Fibroblast of mammary gland (primary cell): ENCODE results near the gene BCAS2.

Source experiments
- DNase-seq: peaks from one replicate; pipeline ENCODE4 v3.0.0-alpha.2; 2010; ENCODE audit warnings: low read depth
- H3K4me3 ChIP-seq: 2 replicates; pipeline ENCODE4 v1.5.1; 2011; ENCODE audit warnings: low read depth, mild to moderate bottlenecking, low read length, moderate library complexity; ENCODE audit not compliant: control insufficient read depth
- TF ChIP-seq, protein P1 (sequence below): conservative IDR thresholded peaks from 2 replicates; pipeline ENCODE4 v1.5.1; 2011; ENCODE audit warnings: low read depth, low read length, inconsistent platforms; ENCODE audit not compliant: control insufficient read depth, insufficient read depth

The BCAS2 gene

DNA sequence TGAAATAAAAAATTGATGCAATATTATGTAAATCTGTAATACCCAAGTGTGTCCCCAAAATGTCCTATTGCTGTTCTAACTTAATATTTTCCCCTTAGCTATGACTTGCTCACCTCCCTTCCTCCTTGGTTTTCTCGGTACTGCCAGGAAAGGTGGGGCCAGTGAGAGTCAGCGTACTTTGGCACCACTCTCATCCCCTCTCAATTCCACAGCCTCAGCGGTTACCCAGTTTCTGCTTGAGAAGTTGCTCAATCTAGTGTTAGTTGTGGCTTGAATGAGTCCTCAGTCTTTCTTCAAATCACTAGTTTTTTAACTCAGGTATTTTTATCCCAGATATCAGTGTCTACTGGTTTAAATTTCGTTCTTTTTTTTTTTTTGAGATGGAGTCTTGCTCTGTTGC, 32.3 kb downstream of the BCAS2 start:
- TF ChIP-seq, protein P1, sequence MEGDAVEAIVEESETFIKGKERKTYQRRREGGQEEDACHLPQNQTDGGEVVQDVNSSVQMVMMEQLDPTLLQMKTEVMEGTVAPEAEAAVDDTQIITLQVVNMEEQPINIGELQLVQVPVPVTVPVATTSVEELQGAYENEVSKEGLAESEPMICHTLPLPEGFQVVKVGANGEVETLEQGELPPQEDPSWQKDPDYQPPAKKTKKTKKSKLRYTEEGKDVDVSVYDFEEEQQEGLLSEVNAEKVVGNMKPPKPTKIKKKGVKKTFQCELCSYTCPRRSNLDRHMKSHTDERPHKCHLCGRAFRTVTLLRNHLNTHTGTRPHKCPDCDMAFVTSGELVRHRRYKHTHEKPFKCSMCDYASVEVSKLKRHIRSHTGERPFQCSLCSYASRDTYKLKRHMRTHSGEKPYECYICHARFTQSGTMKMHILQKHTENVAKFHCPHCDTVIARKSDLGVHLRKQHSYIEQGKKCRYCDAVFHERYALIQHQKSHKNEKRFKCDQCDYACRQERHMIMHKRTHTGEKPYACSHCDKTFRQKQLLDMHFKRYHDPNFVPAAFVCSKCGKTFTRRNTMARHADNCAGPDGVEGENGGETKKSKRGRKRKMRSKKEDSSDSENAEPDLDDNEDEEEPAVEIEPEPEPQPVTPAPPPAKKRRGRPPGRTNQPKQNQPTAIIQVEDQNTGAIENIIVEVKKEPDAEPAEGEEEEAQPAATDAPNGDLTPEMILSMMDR: no peak
- peak; percentile 40 for DNase-seq
- no peak overlapping the region for H3K4me3 ChIP-seq

DNA sequence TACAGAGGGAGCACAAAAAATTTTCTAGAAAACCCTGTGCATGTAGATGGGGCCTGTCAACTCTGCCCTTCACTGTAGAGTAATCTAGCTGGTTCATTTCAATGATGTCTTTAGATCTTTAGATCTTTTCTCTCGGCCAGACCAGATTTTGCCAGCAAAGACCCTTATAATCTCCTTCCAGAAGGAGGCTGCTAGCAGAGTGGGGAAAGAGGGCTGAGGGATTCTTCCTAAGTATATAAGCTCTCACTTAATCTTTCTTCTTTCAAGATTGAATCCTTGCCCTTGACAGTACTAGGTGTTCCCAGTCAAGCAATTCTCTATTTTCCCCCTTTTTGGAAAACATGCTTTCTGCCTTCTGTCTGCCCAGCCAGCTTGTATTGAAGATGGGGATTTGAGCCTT, 34.3 kb downstream of the BCAS2 start:
- TF ChIP-seq, protein P1: no peak
- no peak overlapping the region for H3K4me3 ChIP-seq
- no peak for DNase-seq

DNA sequence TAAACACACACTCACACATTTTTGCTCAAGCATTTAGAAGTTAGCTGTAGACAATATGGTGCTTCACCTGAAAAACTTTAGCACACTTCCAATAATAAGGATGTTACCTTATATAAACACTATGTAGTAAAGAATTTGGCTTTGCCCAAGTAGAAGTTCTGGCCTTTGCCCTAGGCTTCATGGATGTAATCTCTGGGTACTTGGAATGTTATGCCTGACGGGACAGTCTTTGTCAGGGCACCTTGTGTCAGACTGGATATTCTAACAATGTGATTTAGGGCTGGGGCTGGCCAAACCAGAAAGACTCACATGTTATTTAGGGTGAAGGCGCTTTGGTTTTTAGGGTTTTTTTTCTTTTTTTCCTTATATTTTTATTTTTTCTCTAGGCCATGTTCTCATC, 35.6 kb downstream of the BCAS2 start:
- H3K4me3 ChIP-seq: no peak overlapping the region
- DNase-seq: no peak
- TF ChIP-seq, protein P1: no peak

DNA sequence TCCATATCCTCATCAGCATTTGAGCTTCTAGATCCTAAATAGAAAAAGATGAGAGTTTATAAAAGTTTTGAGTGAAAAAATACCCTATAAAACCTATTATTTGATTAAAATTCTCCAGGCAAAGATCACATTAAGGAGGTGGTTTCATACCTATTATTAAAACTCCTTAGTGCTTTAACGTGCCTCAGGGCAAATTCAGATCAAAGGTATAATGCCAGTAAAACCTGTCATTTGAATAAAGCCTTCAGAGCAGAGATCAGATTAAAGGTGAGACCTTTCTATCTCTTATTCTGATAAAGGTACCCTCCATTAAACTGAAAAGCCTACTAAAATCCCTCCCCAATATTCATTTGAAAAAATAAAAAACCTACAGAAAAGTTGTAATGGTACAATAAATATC, 36.1 kb downstream of the BCAS2 start:
- TF ChIP-seq, protein P1: no peak

DNA sequence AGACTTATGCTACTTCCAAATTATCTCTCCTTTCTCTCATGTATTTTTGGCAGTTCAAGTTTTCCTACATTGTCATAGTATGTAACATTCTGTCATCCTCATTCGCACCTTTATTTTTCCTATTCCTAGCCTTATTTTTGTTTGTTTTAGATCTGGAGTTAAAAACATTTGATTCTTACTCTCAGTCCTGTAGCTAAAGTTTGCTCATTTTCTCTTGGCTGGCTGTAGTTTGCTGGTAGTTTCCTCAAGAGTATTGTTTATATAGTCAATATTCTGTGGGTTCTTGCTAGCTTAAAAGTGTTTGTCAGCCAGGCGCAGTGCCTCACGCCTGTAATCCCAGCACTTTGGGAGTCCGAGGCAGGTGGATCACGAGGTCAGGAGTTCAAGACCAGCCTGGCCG, 40.6 kb downstream of the BCAS2 start:
- H3K4me3 ChIP-seq: no peak overlapping the region
- TF ChIP-seq, protein P1: no peak
- no peak for DNase-seq

More for the DNA sequence above, 36.1 kb downstream of the BCAS2 start:
- no peak for DNase-seq
- no peak overlapping the region for H3K4me3 ChIP-seq

DNA sequence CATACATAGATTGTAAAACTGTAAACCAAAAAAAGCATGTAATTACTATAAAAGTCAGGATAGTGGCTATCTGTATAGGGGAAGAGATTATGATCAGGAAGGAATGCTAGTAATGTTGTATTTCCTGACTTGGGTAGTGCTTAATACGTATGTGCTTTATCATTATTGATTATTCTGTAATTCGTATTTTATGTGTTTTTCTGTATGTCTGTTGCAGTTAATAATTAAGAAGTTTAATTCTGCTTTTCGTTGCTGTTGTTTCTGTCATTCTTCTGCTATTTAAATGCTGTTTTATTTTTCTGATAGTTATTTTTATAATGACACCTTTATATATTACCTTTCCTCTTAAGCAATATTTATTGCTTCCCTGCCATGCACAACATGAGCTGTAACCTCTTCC, 41.1 kb downstream of the BCAS2 start:
- no peak overlapping the region for H3K4me3 ChIP-seq
- no peak for DNase-seq
- TF ChIP-seq, protein P1: no peak

DNA sequence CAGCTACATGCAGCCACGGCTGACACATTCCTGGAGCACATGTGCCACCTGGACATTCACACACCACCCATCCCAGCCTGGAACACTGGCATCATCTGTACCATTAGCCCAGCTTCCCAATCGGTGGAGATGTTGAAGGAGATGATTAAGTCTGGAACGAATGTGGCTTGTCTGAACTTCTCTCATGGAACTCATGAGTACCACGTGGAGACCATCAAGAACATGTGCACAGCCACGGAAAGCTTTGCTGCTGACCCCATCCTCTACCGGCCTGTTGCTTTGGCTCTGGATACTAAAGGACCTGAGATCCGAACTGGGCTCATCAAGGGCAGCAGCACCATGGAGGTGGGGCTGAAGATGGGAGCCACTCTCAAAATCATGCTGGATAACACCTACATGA, 45.4 kb downstream of the BCAS2 start:
- no peak for DNase-seq
- H3K4me3 ChIP-seq: no peak overlapping the region
- TF ChIP-seq, protein P1: no peak
